Measurements from ENCODE around the gene PRKCB.

PRKCB gene

DNA sequence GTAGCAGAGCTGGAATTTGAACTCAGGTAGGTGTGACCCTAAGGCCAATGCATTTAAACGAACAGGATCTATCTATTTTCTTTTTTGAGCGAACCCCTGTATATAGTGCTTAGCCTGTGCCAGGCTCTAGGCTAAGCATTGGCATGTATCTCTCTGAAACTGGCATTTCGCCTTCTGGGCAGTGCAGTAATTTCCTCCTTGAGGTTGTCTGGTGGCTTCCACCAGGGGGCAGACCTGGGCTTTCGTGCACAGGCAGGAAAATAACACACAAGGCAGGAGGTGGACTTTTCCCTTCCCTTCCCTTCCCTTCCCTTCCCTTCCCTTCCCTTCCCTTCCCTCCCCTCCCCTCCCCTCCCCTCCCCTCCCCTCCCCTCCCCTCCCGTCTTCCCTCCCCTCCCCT, 34.4 kb upstream of the PRKCB start:
- TF ChIP-seq TAF1 (IDR thresholded peaks at IDR 0.05; ENCODE audit: borderline replicate concordance, insufficient read depth, low read length) (no peak), FOXP2 (optimal IDR thresholded peaks at IDR 0.05; ENCODE audit: borderline replicate concordance, extremely low read depth, extremely low read length, insufficient read depth) (no peak), POLR2AphosphoS5 (IDR thresholded peaks at IDR 0.05; ENCODE audit: low read depth, low read length) (no peak), SIN3A (IDR thresholded peaks at IDR 0.05; ENCODE audit: borderline replicate concordance, insufficient read depth, low read length) (no peak)
- TF ChIP-seq, protein P1, sequence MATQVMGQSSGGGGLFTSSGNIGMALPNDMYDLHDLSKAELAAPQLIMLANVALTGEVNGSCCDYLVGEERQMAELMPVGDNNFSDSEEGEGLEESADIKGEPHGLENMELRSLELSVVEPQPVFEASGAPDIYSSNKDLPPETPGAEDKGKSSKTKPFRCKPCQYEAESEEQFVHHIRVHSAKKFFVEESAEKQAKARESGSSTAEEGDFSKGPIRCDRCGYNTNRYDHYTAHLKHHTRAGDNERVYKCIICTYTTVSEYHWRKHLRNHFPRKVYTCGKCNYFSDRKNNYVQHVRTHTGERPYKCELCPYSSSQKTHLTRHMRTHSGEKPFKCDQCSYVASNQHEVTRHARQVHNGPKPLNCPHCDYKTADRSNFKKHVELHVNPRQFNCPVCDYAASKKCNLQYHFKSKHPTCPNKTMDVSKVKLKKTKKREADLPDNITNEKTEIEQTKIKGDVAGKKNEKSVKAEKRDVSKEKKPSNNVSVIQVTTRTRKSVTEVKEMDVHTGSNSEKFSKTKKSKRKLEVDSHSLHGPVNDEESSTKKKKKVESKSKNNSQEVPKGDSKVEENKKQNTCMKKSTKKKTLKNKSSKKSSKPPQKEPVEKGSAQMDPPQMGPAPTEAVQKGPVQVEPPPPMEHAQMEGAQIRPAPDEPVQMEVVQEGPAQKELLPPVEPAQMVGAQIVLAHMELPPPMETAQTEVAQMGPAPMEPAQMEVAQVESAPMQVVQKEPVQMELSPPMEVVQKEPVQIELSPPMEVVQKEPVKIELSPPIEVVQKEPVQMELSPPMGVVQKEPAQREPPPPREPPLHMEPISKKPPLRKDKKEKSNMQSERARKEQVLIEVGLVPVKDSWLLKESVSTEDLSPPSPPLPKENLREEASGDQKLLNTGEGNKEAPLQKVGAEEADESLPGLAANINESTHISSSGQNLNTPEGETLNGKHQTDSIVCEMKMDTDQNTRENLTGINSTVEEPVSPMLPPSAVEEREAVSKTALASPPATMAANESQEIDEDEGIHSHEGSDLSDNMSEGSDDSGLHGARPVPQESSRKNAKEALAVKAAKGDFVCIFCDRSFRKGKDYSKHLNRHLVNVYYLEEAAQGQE (IDR thresholded peaks at IDR 0.05; ENCODE audit: insufficient read depth in 1 of 2, low read depth in 2 of 2, low read length in 2 of 2) = no peak

DNA sequence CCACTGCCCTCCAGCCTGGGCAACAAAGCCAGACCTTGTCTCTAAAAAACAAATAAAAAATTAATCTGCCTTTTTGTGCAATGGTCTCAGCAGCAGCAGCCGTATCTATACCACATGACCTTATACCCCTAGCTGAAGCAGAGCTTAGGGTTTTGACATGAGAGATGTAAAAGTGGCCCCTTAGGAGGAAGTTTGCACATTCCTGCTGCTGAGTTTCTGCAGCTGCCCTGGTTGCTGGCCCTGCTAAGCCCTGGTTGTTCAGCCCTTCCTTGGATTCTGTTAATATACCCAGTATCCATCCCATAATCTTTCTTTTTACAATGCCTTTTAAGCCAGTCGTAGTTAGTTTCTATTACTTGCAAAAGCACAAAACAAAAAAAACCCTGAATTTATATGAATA, 33.0 kb upstream of the PRKCB start:
- TF ChIP-seq TAF1 (IDR thresholded peaks at IDR 0.05; ENCODE audit: borderline replicate concordance, insufficient read depth, low read length) (no peak), FOXP2 (optimal IDR thresholded peaks at IDR 0.05; ENCODE audit: borderline replicate concordance, extremely low read depth, extremely low read length, insufficient read depth) (no peak), POLR2AphosphoS5 (IDR thresholded peaks at IDR 0.05; ENCODE audit: low read depth, low read length) (no peak), SIN3A (IDR thresholded peaks at IDR 0.05; ENCODE audit: borderline replicate concordance, insufficient read depth, low read length) (no peak)
- TF ChIP-seq, protein P1 (IDR thresholded peaks at IDR 0.05; ENCODE audit: insufficient read depth in 1 of 2, low read depth in 2 of 2, low read length in 2 of 2) = no peak

DNA sequence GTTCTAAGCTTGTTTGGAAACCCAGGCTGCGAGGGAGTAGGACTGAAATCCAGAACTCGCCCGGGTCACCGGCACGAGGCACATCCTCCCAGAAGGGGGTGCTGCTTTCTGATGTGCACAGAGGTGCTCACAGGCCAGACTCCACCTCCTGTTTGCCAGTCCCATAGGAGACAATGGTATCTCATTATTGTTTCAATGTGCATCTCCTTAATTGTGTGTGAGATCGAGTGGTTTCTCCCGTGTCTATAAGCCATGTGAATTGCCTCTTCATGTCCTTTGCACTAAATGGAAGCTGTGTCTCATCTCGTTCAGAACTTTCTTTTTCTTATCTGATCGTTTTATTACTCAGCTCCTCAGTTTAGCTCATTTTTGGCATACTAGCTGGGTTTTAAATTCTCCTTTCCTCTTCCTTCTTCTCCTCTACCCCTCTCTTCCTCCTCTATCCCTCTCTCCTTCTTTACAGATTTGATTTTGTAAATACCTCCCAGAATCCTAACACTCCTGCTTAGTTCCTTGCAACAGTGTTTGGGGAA, 32.1 kb upstream of the PRKCB start:
- TF ChIP-seq, protein P1 (IDR thresholded peaks at IDR 0.05; ENCODE audit: insufficient read depth in 1 of 2, low read depth in 2 of 2, low read length in 2 of 2) = no peak
- TF ChIP-seq POLR2AphosphoS5 (IDR thresholded peaks at IDR 0.05; ENCODE audit: low read depth, low read length) (no peak), SIN3A (IDR thresholded peaks at IDR 0.05; ENCODE audit: borderline replicate concordance, insufficient read depth, low read length) (no peak), TAF1 (IDR thresholded peaks at IDR 0.05; ENCODE audit: borderline replicate concordance, insufficient read depth, low read length) (no peak), FOXP2 (optimal IDR thresholded peaks at IDR 0.05; ENCODE audit: borderline replicate concordance, extremely low read depth, extremely low read length, insufficient read depth) (no peak)

DNA sequence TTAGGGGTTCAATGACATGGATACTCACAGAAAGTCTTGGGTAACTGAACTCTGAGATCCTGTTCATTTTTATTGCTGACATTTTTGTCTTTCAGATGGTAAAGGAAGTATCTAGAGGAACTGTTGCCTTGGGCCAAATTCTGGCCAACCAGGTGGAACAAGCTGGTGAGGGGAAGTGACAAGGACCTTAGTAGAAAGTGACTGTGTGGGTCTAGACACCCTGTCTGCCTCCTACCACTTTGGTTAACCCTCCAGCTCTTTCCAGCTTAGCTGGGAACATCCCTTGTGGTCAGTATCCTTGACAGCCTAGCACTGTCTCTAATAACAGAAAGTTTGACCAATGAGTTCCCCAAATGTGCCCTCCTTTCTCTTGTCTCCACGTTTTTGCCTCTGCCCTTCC, 28.8 kb upstream of the PRKCB start:
- no peak for TF ChIP-seq POLR2AphosphoS5 (IDR thresholded peaks at IDR 0.05; ENCODE audit: low read depth, low read length)
- TF ChIP-seq, protein P1 (IDR thresholded peaks at IDR 0.05; ENCODE audit: insufficient read depth in 1 of 2, low read depth in 2 of 2, low read length in 2 of 2) = no peak

DNA sequence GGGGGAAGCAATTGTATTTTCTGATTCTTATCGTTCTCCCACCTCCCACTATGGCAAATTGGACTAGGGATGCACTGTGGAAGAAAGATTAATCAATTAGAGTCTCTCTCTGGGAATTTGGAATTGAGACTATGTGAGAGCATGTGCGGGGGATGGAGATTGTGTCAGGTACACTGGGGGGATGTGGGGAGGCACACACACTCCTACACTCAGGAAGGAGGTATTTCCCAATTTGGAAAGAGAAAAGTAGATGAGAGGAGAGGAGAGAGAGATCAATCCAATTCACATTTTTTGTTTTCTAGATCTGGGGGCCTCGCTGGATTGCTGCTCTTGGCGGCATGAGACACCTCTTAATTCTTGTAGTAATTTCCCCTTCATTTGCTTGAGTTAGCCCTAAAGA, 14.3 kb upstream of the PRKCB start:
- no peak for TF ChIP-seq SIN3A (IDR thresholded peaks at IDR 0.05; ENCODE audit: borderline replicate concordance, insufficient read depth, low read length)
- TF ChIP-seq POLR2AphosphoS5 (IDR thresholded peaks at IDR 0.05; ENCODE audit: low read depth, low read length) = no peak
- TF ChIP-seq FOXP2 (optimal IDR thresholded peaks at IDR 0.05; ENCODE audit: borderline replicate concordance, extremely low read depth, extremely low read length, insufficient read depth) = no peak
- TF ChIP-seq TAF1 (IDR thresholded peaks at IDR 0.05; ENCODE audit: borderline replicate concordance, insufficient read depth, low read length) = no peak
- TF ChIP-seq, protein P1 (IDR thresholded peaks at IDR 0.05; ENCODE audit: insufficient read depth in 1 of 2, low read depth in 2 of 2, low read length in 2 of 2) = no peak

All from PFSK-1 (cell line).